Right lobe of liver (tissue), 6 donors: ENCODE data around the gene RTCA. TPM values are rescaled to one million over a fixed set of nuclear protein-coding genes. Genes with fewer than 3 reads are reported as not detected.

Experiments
- ATAC-seq, 4 donors: fragments of 200-7000 bp; cut with Tn5 transposase; one replicate each; pipeline ENCODE4 v1.9.1; 2020; ENCODE audit warnings: mild to moderate bottlenecking in 4 of 4, moderate library complexity in 4 of 4
- DNase-seq, 3 donors: peaks; one replicate each; pipeline ENCODE4 v3.0.0-alpha.2; 2020
- H3K27ac ChIP-seq, 3 donors: fragments of 200-600 bp; one replicate each; pipeline ENCODE4 v1.8.0; 2022
- H3K27me3 ChIP-seq, 2 donors: fragments of 200-600 bp; one replicate each; pipeline ENCODE4 v1.8.0; 2022
- H3K36me3 ChIP-seq, 4 donors: fragments of 200-600 bp; sonication (generic) in 1 of 4; one replicate each; pipeline versions ENCODE4 v1.5.1 to v1.8.0; 2017 to 2022; ENCODE audit warnings: control low read depth in 1 of 4
- H3K4me1 ChIP-seq, 4 donors: fragments of 200-600 bp; sonication (generic) in 1 of 4; one replicate each; pipeline versions ENCODE4 v1.5.1 to v1.8.0; 2017 to 2022; ENCODE audit warnings: control low read depth in 1 of 4
- H3K4me3 ChIP-seq, 3 donors: fragments of 200-600 bp; one replicate each; pipeline ENCODE4 v1.8.0; 2022
- H3K9me3 ChIP-seq, 4 donors: fragments of 200-600 bp; sonication (generic) in 1 of 4; one replicate each; pipeline versions ENCODE4 v1.5.1 to v1.8.0; 2017 to 2022; ENCODE audit warnings: control low read depth in 1 of 4
- POLR2A ChIP-seq: fragments of 450-650 bp; IDR thresholded peaks from one replicate; pipeline ENCODE4 v1.6.1; 2017; ENCODE audit warnings: antibody characterized with exemption, mild to moderate bottlenecking
- WGBS: methylation state at CpG from one replicate; pipeline ENCODE4 v1.1.6; 2018; ENCODE audit warnings: low coverage, low lambda C conversion rate; ENCODE audit not compliant: insufficient coverage; ENCODE audit errors: missing lambda C conversion rate; 5-methylcytosine and 5-hydroxymethylcytosine counted together
- intact Hi-C, 2 donors: fragments of 100-400 bp; cut with DNase I; formaldehyde crosslinking; loops; one replicate each; pipeline versions ENCODE4 v1.11.2 to v1.14.1; 2022
- total RNA-seq, 6 experiments: library from RNA; depleted of rRNA in 2 of 6; stranded (reverse); fragments of >200 nt in 2 of 6; fragmentation: NEBNext Ultra II Directional in 3 of 6; extraction: Animal tissue kit (Norgen Biotek cat#: 25700) in 3 of 6; gene quantifications; one replicate each; pipeline versions ENCODE4 v1.1.0 to v1.2.4, GENCODE V29; 2016 to 2023
- TF ChIP-seq, protein P1 (sequence below), 4 donors: fragments of 200-600 bp in 3 of 4; fragments of 450-650 bp in 1 of 4; IDR thresholded peaks; one replicate each; pipeline versions ENCODE4 v1.5.1 to v1.8.0; 2016 to 2022; ENCODE audit warnings: antibody characterized with exemption in 4 of 4, mild to moderate bottlenecking in 2 of 4
- donor health status: DM: no; HTN: yes; CAD: no.
- donor health status: DM: no; HTN: no; CAD: no.
- donor health status: DM: no; HTN: no; CAD: no.
- donor health status: DM: no; HTN: yes; CAD: no.
- donor health status: DM: no; HTN: yes; CAD: no.

The RTCA gene
- total RNA-seq, 6 experiments from 2014 or later, result 12.5 to 20.1 (median 14.7) TPM

DNA sequence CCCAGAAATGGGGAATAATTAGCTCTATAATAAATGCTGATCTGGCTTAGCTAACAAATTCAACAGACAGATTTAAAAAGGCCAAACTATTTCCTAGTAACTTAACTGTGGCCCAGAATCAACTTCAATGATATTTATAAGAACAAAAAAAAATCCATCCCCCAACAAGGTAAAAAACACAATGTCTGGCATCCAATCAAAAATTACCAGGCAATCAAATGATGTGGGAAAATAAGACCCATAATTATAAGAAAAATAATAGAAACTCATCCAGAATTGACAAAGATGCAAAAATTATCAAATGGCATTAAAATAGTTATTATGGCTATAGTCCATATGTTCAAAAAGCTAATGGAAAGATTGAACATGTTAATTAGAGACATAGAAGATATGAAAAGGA is 43.8 kb downstream of the RTCA start:
- intact Hi-C loops, result no loop called here

DNA sequence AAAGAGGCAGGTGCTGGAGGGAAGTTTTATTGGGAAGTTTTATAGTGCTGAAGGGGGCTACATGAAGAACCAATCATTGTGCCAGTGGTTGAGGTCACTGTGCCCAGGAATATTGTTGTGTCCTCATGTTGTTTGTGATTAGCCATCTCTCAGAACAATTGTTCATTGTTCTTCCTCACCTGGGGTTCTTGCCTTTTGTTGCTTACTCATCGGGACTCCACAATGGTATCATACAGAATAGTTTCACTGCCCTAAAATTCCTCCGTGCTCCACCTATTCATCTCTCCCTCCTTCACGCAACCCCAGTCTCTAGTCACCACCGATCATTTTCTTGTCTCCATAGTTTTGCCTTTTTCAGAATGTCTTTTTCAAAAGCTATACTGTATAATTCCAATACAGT is 47.4 kb downstream of the RTCA start:
- no peak for ATAC-seq
- Histone ChIP-seq H3K27me3 (no peaks in the 10 kb centered on the region), H3K9me3 (no peaks in the 10 kb centered on the region), H3K27ac (no peak overlapping the region), H3K4me1 (no peaks in the 10 kb centered on the region), H3K4me3 (no peak overlapping the region), H3K36me3 (no peaks in the 10 kb centered on the region)
- no peak for TF ChIP-seq POLR2A
- TF ChIP-seq, protein P1, sequence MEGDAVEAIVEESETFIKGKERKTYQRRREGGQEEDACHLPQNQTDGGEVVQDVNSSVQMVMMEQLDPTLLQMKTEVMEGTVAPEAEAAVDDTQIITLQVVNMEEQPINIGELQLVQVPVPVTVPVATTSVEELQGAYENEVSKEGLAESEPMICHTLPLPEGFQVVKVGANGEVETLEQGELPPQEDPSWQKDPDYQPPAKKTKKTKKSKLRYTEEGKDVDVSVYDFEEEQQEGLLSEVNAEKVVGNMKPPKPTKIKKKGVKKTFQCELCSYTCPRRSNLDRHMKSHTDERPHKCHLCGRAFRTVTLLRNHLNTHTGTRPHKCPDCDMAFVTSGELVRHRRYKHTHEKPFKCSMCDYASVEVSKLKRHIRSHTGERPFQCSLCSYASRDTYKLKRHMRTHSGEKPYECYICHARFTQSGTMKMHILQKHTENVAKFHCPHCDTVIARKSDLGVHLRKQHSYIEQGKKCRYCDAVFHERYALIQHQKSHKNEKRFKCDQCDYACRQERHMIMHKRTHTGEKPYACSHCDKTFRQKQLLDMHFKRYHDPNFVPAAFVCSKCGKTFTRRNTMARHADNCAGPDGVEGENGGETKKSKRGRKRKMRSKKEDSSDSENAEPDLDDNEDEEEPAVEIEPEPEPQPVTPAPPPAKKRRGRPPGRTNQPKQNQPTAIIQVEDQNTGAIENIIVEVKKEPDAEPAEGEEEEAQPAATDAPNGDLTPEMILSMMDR (IDR thresholded peaks at IDR 0.05), result no peak
- no peak for DNase-seq
- intact Hi-C loops, result no loop called here
- WGBS, result 47% methylated on average over 2 of the region's 4 CpGs

More for the DNA sequence above, 43.8 kb downstream of the RTCA start:
- DNase-seq (no peak), ATAC-seq (no peak)
- no peak overlapping the region for H3K27ac ChIP-seq
- no peaks in the 10 kb centered on the region for H3K4me1 ChIP-seq
- H3K36me3 ChIP-seq, result no peaks in the 10 kb centered on the region
- no peak overlapping the region for H3K4me3 ChIP-seq
- no peak for TF ChIP-seq POLR2A
- TF ChIP-seq, protein P1 (IDR thresholded peaks at IDR 0.05), result no peak
- H3K9me3 ChIP-seq, result no peaks in the 10 kb centered on the region
- H3K27me3 ChIP-seq, result no peaks in the 10 kb centered on the region

DNA sequence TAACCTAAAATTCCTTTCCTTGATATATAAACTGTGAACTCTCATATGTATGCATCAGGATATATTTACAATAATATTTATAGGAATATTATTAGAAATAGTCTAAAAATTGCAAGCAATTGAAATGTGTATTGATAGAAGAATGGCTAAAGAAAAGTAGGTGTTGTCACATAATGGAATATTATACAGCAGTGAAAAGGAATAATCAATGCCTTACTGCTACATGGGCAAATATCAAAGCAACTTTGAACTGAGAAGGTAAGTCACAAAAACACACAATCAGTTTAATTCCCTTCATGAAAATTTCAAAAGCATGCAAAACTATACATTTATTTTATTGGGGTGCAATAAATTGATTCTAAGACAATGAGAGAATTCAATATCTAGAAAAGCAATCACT is 50.6 kb downstream of the RTCA start:
- H3K27me3 ChIP-seq, result no peaks in the 10 kb centered on the region
- no peak overlapping the region for H3K27ac ChIP-seq
- H3K4me3 ChIP-seq, result no peak overlapping the region
- H3K9me3 ChIP-seq, result no peaks in the 10 kb centered on the region
- intact Hi-C loops, result no loop called here
- no peaks in the 10 kb centered on the region for H3K36me3 ChIP-seq
- H3K4me1 ChIP-seq, result no peaks in the 10 kb centered on the region
- DNase-seq (no peak), ATAC-seq (no peak)
- no peak for TF ChIP-seq POLR2A
- TF ChIP-seq, protein P1 (IDR thresholded peaks at IDR 0.05), result no peak

DNA sequence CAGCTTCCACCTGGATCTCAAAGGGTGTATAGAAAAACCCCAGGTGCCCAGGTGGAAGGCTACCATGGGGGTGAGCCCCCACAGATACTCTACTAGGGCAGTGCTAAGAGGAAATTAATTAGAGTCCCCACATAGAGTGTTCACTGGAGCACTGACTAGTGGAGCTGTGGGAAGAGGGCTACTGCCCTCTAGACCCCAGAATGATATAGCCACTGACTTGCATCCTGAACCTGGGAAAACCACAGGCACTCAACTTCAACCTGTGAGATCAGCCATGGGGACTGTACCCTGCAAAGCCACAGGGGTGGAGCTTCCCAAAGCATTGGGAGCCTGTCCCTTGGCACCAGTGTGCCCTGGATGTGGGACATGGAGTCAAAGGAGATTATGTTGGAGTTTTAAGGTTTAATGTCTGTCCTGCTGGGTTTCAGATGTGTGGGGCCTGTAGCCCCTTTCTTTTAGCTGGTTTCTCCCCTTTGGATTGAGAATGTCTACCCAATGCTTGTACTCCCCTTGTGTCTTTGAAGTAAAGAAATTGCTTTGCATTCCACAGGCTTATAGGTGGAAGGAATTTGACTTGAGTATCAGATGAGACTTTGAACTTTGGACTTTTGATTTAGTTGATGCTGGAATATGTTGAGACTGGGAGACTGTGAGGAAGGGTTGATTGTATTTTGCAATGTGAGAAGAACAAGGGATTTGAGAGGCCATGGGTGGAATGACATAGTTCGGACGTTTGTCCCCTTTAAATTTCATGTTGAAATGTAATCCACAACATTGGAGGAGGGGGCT is 54.5 kb downstream of the RTCA start:
- 67% methylated on average over 2 of the region's 2 CpGs for WGBS
- DNase-seq (no peak), ATAC-seq (no peak)
- intact Hi-C loops, result no loop called here
- TF ChIP-seq, protein P1 (IDR thresholded peaks at IDR 0.05), result no peak
- H3K4me1 ChIP-seq, result peaks cover 0 to 16% (median 2%) of the 10 kb centered on the region in 4 donors
- no peak overlapping the region for H3K4me3 ChIP-seq
- no peaks in the 10 kb centered on the region for H3K9me3 ChIP-seq
- no peak overlapping the region for H3K27ac ChIP-seq
- no peaks in the 10 kb centered on the region for H3K27me3 ChIP-seq
- no peaks in the 10 kb centered on the region for H3K36me3 ChIP-seq

DNA sequence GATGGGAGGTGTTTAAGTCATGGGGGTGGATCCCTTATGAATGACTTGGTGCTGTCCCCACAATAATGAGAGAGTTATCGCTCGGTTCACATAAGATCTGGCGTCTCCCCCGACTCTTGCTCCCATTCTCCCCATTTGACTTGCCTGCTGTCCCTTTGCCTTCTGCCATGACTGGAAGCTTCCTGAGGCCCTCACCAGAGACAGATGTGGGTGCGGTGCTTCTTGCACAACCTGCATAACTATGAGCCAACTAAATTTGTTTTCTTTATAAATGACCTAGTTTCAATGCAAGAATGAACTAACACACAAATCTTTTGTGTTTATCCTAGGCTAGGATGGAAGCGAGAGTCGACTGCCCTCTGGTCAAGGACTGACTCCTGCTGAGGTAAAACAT is 55.1 kb downstream of the RTCA start:
- Histone ChIP-seq H3K4me1 (peaks cover 0 to 16% (median 2%) of the 10 kb centered on the region in 4 donors), H3K36me3 (no peaks in the 10 kb centered on the region), H3K9me3 (no peaks in the 10 kb centered on the region), H3K27me3 (no peaks in the 10 kb centered on the region), H3K27ac (no peak overlapping the region), H3K4me3 (no peak overlapping the region)
- WGBS, result 56% methylated on average over 4 of the region's 7 CpGs
- ATAC-seq, result no peak
- no peak for TF ChIP-seq POLR2A
- TF ChIP-seq, protein P1 (IDR thresholded peaks at IDR 0.05), result no peak
- no peak for DNase-seq
- intact Hi-C loops, result no loop called here
